Lower leg skin (tissue), 3 donors: ENCODE results near the gene MOG.

ENCODE experiments used
- POLR2A ChIP-seq, 2 donors: fragments of 450-650 bp; IDR thresholded peaks; one replicate each; pipeline ENCODE4 v1.6.1; 2016 to 2017; ENCODE audit warnings: antibody characterized with exemption in 2 of 2, mild to moderate bottlenecking in 1 of 2, moderate library complexity in 1 of 2
- TF ChIP-seq, protein P1 (sequence below), 3 donors: fragments of 450-650 bp; IDR thresholded peaks; one replicate each; pipeline ENCODE4 v1.5.1; 2016; ENCODE audit warnings: antibody characterized with exemption in 3 of 3, mild to moderate bottlenecking in 3 of 3, moderate library complexity in 2 of 3

DNA sequence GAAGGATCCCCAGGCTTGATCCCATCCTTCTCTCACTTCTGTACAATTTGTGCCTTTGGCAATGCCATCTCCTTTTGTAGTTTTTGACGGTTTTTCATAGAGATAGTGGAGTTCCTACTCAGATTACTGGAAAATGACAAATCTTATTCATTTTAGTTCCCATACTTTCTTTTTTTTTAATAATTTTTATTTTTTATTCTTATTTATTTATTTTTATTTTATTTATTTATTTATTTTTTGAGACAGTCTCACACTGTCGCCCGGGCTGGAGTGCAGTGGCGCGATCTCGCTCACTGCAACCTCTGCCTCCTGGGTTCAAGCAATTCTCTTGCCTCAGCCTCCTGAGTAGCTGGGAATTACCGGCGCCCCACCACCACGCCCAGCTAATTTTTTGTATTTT lies 19.6 kb upstream of the MOG start:
- no peak for TF ChIP-seq POLR2A (IDR thresholded peaks at IDR 0.05)
- TF ChIP-seq, protein P1, sequence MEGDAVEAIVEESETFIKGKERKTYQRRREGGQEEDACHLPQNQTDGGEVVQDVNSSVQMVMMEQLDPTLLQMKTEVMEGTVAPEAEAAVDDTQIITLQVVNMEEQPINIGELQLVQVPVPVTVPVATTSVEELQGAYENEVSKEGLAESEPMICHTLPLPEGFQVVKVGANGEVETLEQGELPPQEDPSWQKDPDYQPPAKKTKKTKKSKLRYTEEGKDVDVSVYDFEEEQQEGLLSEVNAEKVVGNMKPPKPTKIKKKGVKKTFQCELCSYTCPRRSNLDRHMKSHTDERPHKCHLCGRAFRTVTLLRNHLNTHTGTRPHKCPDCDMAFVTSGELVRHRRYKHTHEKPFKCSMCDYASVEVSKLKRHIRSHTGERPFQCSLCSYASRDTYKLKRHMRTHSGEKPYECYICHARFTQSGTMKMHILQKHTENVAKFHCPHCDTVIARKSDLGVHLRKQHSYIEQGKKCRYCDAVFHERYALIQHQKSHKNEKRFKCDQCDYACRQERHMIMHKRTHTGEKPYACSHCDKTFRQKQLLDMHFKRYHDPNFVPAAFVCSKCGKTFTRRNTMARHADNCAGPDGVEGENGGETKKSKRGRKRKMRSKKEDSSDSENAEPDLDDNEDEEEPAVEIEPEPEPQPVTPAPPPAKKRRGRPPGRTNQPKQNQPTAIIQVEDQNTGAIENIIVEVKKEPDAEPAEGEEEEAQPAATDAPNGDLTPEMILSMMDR (IDR thresholded peaks at IDR 0.05), result no peak
